Articular chondrocyte of knee joint (primary cell): ENCODE measurements around the gene DVL3. TPM values are rescaled to one million over a fixed set of nuclear protein-coding genes. Genes with fewer than 3 reads are reported as not detected.

ENCODE experiments used
- total RNA-seq: library from RNA; depleted of rRNA; stranded (reverse); fragments of >200 nt; gene quantifications from 2 replicates; pipeline ENCODE4 v1.2.3, GENCODE V29; 2012

DVL3 gene
- total RNA-seq: 23.5 and 27.4 TPM in 2 replicates

GRCh38 chr3:184154885-184155643 is at the start of gene DVL3:
Gene DVL3, plus strand, starts transcription at chr3:184155377. Its CDS starts 259 bp downstream, at chr3:184155636.

DNA sequence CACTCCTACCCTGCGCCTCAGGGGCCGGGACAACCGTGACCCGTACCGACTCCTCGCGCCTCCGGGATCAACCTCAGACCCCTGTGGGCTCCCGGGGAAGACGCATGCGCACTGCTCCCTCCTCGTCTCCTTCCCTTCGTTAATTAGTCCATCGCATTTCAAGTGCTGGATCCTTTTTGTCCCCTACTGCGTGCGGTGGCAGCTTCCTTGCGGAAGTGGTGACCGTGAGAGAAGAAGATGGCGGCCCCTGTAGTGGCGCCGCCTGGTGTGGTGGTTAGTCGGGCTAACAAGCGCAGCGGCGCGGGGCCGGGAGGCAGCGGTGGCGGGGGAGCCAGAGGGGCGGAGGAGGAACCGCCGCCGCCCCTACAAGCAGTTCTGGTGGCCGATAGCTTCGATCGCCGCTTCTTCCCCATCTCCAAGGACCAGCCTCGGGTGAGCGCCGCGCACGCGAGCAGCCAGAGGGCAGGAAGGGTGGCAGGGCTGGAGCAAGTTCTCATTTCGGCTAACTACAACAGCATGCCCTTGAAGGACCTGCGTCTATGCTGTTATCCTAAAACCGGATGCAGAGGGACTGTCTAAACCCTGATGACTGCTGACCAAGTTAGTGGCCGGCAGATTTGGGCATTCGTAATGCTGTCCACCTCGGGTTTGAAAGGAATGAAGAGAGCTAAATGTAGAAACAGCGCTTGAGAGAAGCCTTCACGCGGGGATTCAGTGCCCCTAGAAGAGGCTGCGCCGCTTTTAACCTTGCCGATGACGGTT is 19.8 kb upstream of the DVL3 start, which contains the start of gene EIF2B5:
EIF2B5 (plus strand) TSS at position 210 of the 762 bp plus-strand sequence; CDS start at position 238, 28 bp downstream.

GRCh38 chr3:184174646-184175492 is 19.7 kb downstream of the DVL3 start, which contains the start of gene AP2M1:
Gene AP2M1, plus strand, starts transcription at chr3:184174855. Its CDS starts 2,139 bp downstream, at chr3:184176994.

GRCh38 chr3:184186184-184186901 is 31.2 kb downstream of the DVL3 start, which contains the start of gene ABCF3:
Gene ABCF3, plus strand, starts transcription at chr3:184186199. Its CDS starts 9 bp downstream, at chr3:184186208.

Other genes with a start within 250 kb of the DVL3 start
- 22.8 and 26.5 TPM in 2 replicates for gene ABCC5, start 137.5 kb upstream of the DVL3 start, total RNA-seq
- not detected in 2 replicates for gene HTR3D, start 123.6 kb upstream of the DVL3 start, total RNA-seq
- not detected in 2 replicates for gene HTR3C, start 102.3 kb upstream of the DVL3 start, total RNA-seq
- gene HTR3E, start 58.3 kb upstream of the DVL3 start, total RNA-seq: not detected in 2 replicates
- gene EIF2B5, start 20.0 kb upstream of the DVL3 start, total RNA-seq: 26.8 and 27.6 TPM in 2 replicates
- gene AP2M1, start 19.5 kb downstream of the DVL3 start, total RNA-seq: 386 and 454 TPM in 2 replicates
- 34.4 and 35.1 TPM in 2 replicates for gene ABCF3, start 30.8 kb downstream of the DVL3 start, total RNA-seq
- not detected in 2 replicates for gene VWA5B2, start 74.2 kb downstream of the DVL3 start, total RNA-seq
- 26.4 and 30.1 TPM in 2 replicates for gene ALG3, start 93.6 kb downstream of the DVL3 start, total RNA-seq
- 2.0 and 2.4 TPM in 2 replicates for gene EEF1AKMT4, start 94.3 kb downstream of the DVL3 start, total RNA-seq
- gene CAMK2N2, start 106.2 kb downstream of the DVL3 start, total RNA-seq: not detected in 2 replicates
- not detected in 2 replicates for gene ECE2, start 120.6 kb downstream of the DVL3 start, total RNA-seq
- 218 and 257 TPM in 2 replicates for gene PSMD2, start 143.9 kb downstream of the DVL3 start, total RNA-seq
- 233 TPM in 2 replicates for gene EIF4G1, start 159.2 kb downstream of the DVL3 start, total RNA-seq
- 13.1 and 14.9 TPM in 2 replicates for gene FAM131A, start 182.2 kb downstream of the DVL3 start, total RNA-seq
- 3.1 and 4.6 TPM in 2 replicates for gene CLCN2, start 206.2 kb downstream of the DVL3 start, total RNA-seq
- gene POLR2H, start 206.3 kb downstream of the DVL3 start, total RNA-seq: 57.0 and 86.0 TPM in 2 replicates
- gene THPO, start 222.8 kb downstream of the DVL3 start, total RNA-seq: 0.76 and 0.78 TPM in 2 replicates
- 1.7 and 4.7 TPM in 2 replicates for gene CHRD, start 224.7 kb downstream of the DVL3 start, total RNA-seq